Colonic mucosa (tissue), 4 donors: ENCODE data around the gene MAP3K14. TPM values are rescaled to one million over a fixed set of nuclear protein-coding genes. Genes with fewer than 3 reads are reported as not detected.

Experiments used
- DNase-seq: peaks from one replicate; pipeline ENCODE4 v3.0.0-alpha.2; 2020
- H3K27ac ChIP-seq: fragments of 200-600 bp; one replicate; pipeline ENCODE4 v1.8.0; 2021
- H3K27me3 ChIP-seq: fragments of 200-600 bp; one replicate; pipeline ENCODE4 v1.8.0; 2021
- H3K36me3 ChIP-seq: fragments of 200-600 bp; one replicate; pipeline ENCODE4 v1.8.0; 2021
- H3K4me1 ChIP-seq: fragments of 200-600 bp; one replicate; pipeline ENCODE4 v1.8.0; 2021; ENCODE audit warnings: mild to moderate bottlenecking
- H3K4me3 ChIP-seq: fragments of 200-600 bp; one replicate; pipeline ENCODE4 v1.8.0; 2021
- H3K9ac ChIP-seq, 2 donors: one replicate each; pipeline ENCODE4 v1.7.0; 2013; ENCODE audit warnings: control low read depth in 2 of 2, low read depth in 2 of 2, low read length in 2 of 2
- H3K9me3 ChIP-seq: fragments of 200-600 bp; one replicate; pipeline ENCODE4 v1.8.0; 2021
- intact Hi-C: fragments of 100-400 bp; cut with DNase I; formaldehyde crosslinking; loops from one replicate; pipeline ENCODE4 v1.14.1; 2022
- total RNA-seq, 2 donors: library from RNA; stranded (reverse); fragmentation: NEBNext Ultra II Directional in 1 of 2; extraction: Animal tissue kit (Norgen Biotek cat#: 25700) in 1 of 2; gene quantifications; one replicate each; pipeline ENCODE4 v1.2.1, GENCODE V29; 2021
- TF ChIP-seq, protein P1 (sequence below): fragments of 200-600 bp; IDR thresholded peaks from one replicate; pipeline ENCODE4 v1.8.0; 2022; ENCODE audit warnings: antibody characterized with exemption, mild to moderate bottlenecking
- donor health status: healthy.
- donor health status: DM: no; HTN: no; CAD: no.
- donor health status: DM: no; HTN: no; CAD: no.

Gene MAP3K14
- total RNA-seq, 2 donors from 2014 or later: 11.1 to 15.0 TPM

DNA sequence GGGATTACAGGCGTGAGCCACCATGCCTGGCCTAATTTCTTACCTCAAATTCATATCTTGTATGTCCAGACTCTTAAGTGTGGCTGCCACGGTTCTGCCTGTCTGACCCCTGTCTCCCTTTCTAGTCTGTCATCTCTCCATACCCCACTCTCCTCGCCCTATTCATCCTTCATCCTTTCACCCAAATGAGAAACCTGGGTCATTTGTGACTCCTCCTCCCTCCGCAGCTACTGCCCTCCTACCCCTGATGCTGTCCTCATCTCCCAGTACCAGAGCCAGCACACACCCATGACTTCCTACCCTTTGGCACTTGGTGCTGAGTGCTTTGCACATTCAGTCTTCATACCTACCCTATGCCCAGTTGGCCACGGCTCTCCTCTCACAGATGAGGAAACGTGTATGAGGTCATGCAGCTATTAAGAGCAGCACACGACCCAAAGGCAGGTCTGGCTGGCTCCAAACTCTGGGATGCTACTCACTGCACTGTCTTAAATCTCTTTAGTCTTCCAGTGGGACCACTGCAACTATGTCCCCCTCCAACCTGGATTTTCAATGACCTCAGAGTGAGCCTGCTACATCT, 56.5 kb downstream of the MAP3K14 start:
- no peaks in the 10 kb centered on the region for H3K27me3 ChIP-seq

GRCh38 chr17:45258981-45259380, 57.8 kb downstream of the MAP3K14 start:
- DNase-seq: no peak
- intact Hi-C loops: no loop called here
- H3K36me3 ChIP-seq: no peaks in the 10 kb centered on the region
- no peak overlapping the region for H3K27ac ChIP-seq
- no peak overlapping the region for H3K4me3 ChIP-seq
- no peaks in the 10 kb centered on the region for H3K27me3 ChIP-seq
- H3K4me1 ChIP-seq: peaks cover 7% of the 10 kb centered on the region
- no peak overlapping the region for H3K9ac ChIP-seq
- TF ChIP-seq, protein P1, sequence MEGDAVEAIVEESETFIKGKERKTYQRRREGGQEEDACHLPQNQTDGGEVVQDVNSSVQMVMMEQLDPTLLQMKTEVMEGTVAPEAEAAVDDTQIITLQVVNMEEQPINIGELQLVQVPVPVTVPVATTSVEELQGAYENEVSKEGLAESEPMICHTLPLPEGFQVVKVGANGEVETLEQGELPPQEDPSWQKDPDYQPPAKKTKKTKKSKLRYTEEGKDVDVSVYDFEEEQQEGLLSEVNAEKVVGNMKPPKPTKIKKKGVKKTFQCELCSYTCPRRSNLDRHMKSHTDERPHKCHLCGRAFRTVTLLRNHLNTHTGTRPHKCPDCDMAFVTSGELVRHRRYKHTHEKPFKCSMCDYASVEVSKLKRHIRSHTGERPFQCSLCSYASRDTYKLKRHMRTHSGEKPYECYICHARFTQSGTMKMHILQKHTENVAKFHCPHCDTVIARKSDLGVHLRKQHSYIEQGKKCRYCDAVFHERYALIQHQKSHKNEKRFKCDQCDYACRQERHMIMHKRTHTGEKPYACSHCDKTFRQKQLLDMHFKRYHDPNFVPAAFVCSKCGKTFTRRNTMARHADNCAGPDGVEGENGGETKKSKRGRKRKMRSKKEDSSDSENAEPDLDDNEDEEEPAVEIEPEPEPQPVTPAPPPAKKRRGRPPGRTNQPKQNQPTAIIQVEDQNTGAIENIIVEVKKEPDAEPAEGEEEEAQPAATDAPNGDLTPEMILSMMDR: no peak
- H3K9me3 ChIP-seq: no peaks in the 10 kb centered on the region

More for the DNA sequence above, 56.5 kb downstream of the MAP3K14 start:
- intact Hi-C loops: no loop called here
- Histone ChIP-seq H3K36me3 (no peaks in the 10 kb centered on the region), H3K4me3 (no peak overlapping the region), H3K9ac (no peak overlapping the region), H3K9me3 (no peaks in the 10 kb centered on the region), H3K4me1 (peaks cover 11% of the 10 kb centered on the region), H3K27ac (no peak overlapping the region)
- no peak for DNase-seq
- TF ChIP-seq, protein P1: no peak

DNA sequence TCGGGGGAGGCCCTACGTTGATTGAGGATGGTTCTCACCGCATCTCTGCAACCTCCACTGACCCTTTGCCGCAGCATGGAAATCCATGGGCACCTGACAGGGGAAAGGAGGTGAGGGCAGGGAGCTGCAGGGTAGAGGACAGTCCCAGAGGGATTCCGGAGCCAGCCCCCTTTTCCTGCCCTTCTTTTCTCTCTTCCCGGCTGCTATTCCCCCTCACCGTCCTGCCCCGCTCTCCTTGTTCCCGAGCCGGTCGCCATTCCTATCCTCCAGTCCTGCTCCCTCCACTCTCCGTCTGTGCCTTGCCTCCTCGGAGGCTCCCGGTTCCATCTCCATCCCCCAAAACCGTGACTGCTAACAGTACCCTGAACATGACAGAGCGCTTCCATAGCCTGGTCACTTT, 59.7 kb downstream of the MAP3K14 start:
- TF ChIP-seq, protein P1: no peak
- no peak overlapping the region for H3K4me3 ChIP-seq
- no peaks in the 10 kb centered on the region for H3K9me3 ChIP-seq
- peaks cover 5% of the 10 kb centered on the region for H3K4me1 ChIP-seq
- intact Hi-C loops: no loop called here
- no peak overlapping the region for H3K27ac ChIP-seq
- no peaks in the 10 kb centered on the region for H3K36me3 ChIP-seq
- no peaks in the 10 kb centered on the region for H3K27me3 ChIP-seq
- no peak overlapping the region for H3K9ac ChIP-seq
- no peak for DNase-seq

GRCh38 chr17:45256114-45256966, 60.5 kb downstream of the MAP3K14 start:
- TF ChIP-seq, protein P1: no peak
- H3K9ac ChIP-seq: no peak overlapping the region

GRCh38 chr17:45255358-45255757, 61.5 kb downstream of the MAP3K14 start:
- TF ChIP-seq, protein P1: no peak
- H3K27me3 ChIP-seq: no peaks in the 10 kb centered on the region
- H3K9ac ChIP-seq: no peak overlapping the region
- no peaks in the 10 kb centered on the region for H3K36me3 ChIP-seq
- H3K27ac ChIP-seq: no peak overlapping the region
- H3K4me3 ChIP-seq: no peak overlapping the region
- intact Hi-C loops: no loop called here
- H3K9me3 ChIP-seq: no peaks in the 10 kb centered on the region
- peaks cover 5% of the 10 kb centered on the region for H3K4me1 ChIP-seq
- no peak for DNase-seq

More at GRCh38 chr17:45256114-45256966, 60.5 kb downstream of the MAP3K14 start:
- no peaks in the 10 kb centered on the region for H3K27me3 ChIP-seq
- H3K9me3 ChIP-seq: no peaks in the 10 kb centered on the region
- no peak for DNase-seq
- peaks cover 5% of the 10 kb centered on the region for H3K4me1 ChIP-seq
- intact Hi-C loops: no loop called here
- H3K27ac ChIP-seq: no peak overlapping the region
- H3K36me3 ChIP-seq: no peaks in the 10 kb centered on the region
- H3K4me3 ChIP-seq: no peak overlapping the region
